NCI-H82 treated with DMSO at 0.1 percent for 48 hours (cell line): ENCODE measurements around the gene MAGI1.
A peak's percentile ranks its signal among the peaks of the same experiment; 100 is the strongest.

Source experiments
- DNase-seq: peaks from one replicate; lab custom pipeline; 2025; ENCODE audit not compliant: unreplicated experiment; lab: John Stamatoyannopoulos, UW

Gene MAGI1

DNA sequence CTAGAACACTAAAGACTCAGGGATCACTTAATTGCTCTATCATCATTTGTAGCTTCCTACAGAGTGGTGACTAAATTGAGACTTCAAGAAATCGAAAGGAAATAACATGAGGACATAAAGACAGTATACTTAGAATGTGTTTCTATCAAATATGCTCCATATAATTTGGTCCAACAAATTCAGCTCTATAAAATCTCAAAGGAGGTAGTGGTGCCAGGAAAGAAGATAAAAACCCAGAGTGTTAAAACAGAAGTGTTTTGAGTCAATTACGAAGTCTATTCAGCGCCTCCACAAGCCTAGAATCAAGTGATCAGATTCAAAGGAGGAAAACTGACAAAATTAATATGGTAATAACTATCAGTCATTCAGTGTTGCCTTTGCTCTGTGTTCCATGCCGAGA is 22.9 kb downstream of the MAGI1 start:
- no peak for DNase-seq

DNA sequence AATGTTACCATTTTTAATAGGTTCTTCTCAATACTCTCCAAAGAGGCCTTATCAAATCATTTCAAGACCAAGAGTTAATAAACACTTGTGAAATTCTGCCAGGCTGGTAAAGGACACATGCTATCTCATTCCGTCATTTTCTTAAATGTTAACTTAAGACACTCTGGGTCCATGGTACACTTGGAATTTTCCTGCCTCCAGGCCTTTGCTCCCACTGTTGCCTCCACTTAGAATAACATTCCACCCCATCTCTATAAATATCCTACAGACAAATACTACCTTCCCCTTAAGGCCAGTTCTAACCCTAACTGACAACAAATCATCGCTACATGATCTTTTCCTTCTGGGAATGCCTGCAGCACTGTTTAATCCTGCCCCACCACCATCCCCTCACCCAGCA is 24.1 kb downstream of the MAGI1 start:
- no peak for DNase-seq

DNA sequence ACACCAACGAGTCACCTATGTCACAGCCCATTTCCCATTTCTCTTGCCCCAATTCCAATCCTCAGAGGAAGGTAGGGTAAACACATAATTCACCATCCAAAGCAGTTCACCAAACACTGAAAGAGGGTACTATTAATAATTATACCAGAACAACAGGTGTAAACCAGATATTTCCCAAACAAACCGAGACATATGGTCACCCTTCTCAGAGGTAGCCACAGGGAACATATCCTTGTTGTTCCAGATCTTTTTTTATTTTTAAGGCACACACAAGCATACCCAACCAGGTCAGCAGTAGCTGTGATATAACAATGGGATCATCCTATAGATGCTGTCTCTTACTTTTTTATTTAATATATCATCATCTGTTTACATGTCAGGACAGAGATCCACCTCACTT is 24.7 kb downstream of the MAGI1 start:
- no peak for DNase-seq

DNA sequence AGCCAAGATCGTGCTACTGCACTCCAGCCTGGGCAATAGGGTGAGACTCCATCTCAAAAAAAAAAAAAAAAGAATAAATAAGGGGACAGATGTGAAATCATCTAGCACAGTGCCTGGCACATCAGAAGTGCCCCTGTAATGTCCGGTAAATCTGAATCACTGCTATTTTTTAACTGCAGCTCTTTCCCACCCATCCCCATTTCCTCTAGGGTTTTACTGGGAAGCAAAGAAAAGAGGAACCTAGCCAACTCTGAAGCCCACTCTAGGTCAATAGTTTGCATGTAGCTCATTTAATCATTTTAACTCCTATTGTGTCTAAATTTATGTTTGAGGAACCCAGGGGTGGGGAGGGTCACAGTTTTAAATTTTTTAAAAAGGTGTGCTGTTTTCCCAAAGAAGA is 26.0 kb downstream of the MAGI1 start:
- no peak for DNase-seq

DNA sequence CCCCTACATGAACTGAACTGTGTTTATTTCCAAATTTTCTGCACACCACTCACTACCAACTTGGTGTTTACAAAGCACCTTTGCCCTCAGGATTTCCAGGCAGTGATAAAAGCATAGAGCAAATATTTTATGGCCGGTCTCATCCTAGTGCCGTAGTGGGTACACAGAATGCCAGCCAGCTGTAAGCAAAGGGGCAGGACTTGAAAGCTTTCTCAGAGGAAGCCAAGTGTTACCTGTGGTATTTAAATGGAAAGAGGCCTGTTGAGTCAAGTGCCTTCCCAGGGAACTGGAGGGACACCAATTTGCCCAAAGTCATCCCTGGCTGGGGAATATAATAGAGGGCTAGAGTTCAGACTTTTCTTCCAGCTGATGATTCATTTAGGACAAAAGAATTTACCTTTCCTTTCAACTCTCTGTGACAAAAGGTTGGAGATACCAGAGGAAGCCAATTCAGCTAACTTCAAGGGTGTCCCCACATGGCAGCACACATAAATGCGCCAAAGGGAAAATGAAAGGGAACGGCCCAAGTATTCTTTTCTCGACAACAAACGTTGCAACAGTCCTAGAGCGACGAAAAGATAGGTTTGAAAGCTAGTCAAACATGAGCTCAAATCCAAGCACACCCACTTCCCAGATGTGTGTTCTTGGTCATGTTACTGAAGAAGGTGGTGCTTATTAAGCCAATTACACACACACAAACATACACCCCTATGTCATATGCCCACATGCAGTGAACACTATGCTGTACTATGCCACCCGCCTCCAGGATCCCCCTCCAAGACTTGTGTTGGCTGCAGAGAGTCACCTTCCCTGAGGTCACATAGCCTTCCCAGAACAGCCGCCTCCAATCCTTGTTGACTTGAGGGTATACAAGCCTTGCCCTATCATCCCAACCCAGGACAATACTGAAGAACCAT is 27.7 kb downstream of the MAGI1 start:
- DNase-seq, result no peak

GRCh38 chr3:66010348-66010738 is 28.4 kb downstream of the MAGI1 start:
- no peak for DNase-seq

GRCh38 chr3:66004244-66004643 is 34.5 kb downstream of the MAGI1 start:
- DNase-seq, result no peak

DNA sequence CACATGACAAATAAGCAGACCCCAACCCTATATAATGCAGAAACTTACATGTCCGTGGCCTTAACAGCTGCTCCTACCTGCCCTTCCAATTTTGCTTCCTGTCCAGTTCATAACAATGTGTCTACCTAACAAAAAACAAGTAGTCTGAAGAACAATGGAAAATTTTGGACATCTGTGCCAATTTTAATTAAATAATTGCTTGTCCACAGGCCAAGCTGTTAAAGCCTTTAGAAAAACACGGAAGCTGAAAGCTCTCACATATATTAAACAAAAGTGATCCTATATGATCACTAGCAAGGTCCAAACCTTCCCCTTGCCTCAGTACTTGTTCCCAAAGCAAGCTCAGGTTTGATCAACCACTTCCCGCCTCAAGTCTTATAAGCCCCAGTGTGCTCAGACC is 37.1 kb downstream of the MAGI1 start:
- DNase-seq, result no peak

GRCh38 chr3:66000506-66000905 is 38.2 kb downstream of the MAGI1 start:
- no peak for DNase-seq

DNA sequence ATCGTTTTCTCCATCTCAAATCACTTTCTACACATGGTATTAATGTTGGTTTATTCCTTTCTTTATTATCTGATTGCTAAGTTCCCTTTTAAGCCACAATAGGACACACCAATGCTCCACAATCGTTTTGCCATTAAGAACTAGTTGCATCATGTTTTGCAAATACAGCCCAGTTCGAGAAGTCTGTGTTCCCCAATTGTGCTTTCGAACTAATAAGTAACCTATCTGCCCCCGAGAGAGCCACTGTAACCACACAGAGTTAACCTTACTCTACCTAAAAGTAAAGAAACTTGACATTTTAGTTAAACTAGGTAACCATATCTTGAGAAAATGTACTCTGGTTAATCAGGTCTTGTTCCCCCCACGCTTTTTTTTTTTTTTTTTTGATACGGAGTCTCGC is 39.1 kb downstream of the MAGI1 start:
- no peak for DNase-seq

GRCh38 chr3:65996589-65996988 is 42.1 kb downstream of the MAGI1 start:
- no peak for DNase-seq

GRCh38 chr3:65995515-65995914 is 43.2 kb downstream of the MAGI1 start:
- no peak for DNase-seq

DNA sequence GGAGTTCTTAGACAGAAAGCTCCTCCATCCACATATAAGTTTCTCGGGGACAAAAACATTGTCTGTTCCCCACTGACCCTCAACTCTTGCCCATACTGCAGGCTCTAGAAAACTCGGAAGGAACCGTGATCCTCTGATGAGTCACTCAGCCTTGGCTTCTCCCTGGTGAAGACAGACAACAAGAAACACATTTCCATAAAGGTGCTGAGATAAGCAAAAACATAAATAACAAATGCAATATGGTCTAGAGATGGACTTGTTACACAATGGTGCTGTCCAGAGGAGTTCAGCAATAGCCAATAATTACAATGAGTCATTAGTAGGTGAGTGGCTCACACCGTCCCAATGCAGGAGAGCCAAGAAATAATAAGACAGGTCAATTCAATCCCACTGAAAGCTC is 43.7 kb downstream of the MAGI1 start:
- no peak for DNase-seq

GRCh38 chr3:65993134-65993900 is 45.4 kb downstream of the MAGI1 start:
- no peak for DNase-seq

GRCh38 chr3:65992106-65992505 is 46.6 kb downstream of the MAGI1 start:
- no peak for DNase-seq

- DNase-seq, result peak; percentile 80
Measured at GRCh38 chr3:65988411-65989180, 50.1 kb downstream of the MAGI1 start.

GRCh38 chr3:65986285-65986684 is 52.4 kb downstream of the MAGI1 start:
- no peak for DNase-seq

DNA sequence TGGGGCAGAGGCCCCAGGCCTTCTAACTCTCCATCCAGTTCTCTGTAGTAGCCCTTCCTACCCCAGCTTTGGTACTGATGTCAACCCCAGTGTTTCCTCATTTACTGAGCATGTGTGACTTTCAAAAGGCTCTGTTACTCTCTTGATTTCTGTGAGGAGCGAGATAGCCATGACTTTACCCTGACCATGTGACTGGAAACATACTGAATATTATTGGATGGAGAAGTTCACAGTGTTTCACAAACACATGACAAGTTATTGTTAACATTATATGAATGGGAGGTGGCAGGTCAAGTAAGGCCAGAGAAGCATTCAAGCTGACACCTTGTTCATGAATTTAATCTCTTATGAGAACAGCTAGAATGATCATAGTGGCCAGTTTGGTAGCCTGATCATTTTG is 53.7 kb downstream of the MAGI1 start:
- DNase-seq, result no peak

DNA sequence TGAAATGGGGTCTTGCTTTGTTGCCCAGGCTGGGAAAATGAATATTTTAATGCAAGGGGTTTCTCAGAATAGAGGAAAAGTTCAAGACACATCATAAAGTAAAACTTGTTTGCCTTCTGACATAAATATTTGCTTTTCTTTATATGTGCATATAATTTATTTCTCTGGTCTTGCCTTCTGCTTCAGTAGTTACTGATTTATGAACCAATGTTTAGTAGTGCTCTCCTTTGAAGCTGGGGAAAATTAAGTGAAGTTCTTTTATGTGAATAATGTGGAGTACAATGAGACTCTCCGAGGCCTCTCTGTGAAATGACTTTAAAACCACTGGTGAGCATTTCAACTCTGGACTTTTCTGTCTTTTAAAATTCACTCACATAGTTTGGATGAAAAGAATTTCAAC is 55.6 kb downstream of the MAGI1 start:
- DNase-seq, result no peak

DNA sequence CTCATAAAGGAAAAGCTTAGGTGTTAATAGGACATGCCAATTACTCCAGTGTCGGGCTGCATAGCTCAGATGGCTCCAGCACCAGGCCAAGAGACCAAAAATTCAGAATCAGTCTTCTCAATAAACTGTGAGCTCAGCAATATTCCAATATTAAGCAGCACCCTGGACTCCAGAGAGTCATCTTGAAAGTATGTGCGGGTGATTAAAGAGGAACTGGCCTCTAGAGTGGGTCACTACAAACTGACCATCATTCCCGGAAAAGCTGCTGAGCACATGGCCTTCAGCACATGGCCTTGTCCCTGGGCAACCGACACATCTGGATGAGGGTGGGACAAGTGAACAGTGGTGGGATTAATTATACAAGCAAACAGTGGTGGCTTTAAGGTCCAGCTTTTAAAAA is 59.0 kb downstream of the MAGI1 start:
- no peak for DNase-seq

DNA sequence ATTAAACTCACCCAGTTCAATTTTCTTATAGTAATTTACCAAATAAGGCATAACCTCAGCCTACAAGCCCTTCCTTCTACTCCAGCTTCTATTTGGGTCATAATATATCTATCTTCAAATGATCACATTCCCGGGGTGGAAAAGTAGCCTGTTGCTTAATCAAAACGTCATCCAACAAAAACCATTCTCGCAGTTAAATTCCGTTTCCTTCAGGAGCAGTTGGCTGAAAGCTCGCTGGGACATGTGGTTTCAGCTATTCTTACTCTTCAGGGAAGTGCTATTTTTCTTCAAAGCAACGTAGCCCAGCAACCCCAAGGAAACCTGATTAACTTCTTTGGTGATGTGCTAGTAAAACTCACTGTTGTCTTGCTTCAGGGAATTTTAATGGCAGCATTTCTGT is 59.6 kb downstream of the MAGI1 start:
- no peak for DNase-seq

DNA sequence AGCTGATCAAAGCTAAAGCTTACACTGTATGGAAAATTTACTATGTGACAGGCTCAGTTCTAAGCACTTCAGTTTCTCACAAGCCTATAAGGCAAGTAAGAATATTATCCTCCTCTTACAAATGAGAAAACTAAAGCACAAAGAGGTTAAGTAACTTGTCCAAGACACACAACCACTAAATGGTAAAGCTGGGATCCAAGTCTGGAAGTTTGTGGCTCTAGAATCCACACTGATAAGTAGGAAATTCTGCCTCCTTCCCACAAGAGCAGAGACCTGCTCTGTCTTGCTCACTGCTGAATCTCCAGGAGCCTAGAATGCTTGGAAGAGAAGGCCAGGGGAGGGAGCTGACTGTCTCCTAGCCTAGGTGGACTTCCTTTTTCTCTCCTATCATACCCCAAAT is 60.6 kb downstream of the MAGI1 start:
- DNase-seq, result no peak
